HepG2 (cell line): ENCODE results near the gene LDB3. TPM values are rescaled to one million over a fixed set of nuclear protein-coding genes. Genes with fewer than 3 reads are reported as not detected.

Source experiments
- ATAC-seq: fragments of 200-7000 bp; cut with Tn5 transposase; 3 replicates; pipeline ENCODE4 v1.9.1; 2020; ENCODE audit warnings: mild to moderate bottlenecking, moderate library complexity
- BruUV-seq: library from RNA; stranded (reverse); fragments of 400-500 nt; replicated peaks from 2 replicates; lab custom pipeline; 2021; lab: Mats Ljungman, UMichigan
- CTCF ChIA-PET: fragments of 300-600 bp; formaldehyde crosslinking; extraction: SDS; loops from one replicate; lab custom pipeline; 2021; ENCODE audit warnings: low total read pairs, inconsistent platforms, low intra/inter-chr PET ratio; lab: Yijun Ruan, JAX
- POLR2A ChIA-PET: fragments of 350-600 bp; sonication (Branson Sonifier 250); formaldehyde crosslinking; loops from one replicate; lab custom pipeline; 2020; ENCODE audit warnings: antibody characterized with exemption, inconsistent platforms; lab: Yijun Ruan, JAX
- DNase-seq: peaks from one replicate; pipeline ENCODE4 v3.0.0-alpha.2; 2015; ENCODE audit warnings: low spot score
- FAIRE-seq: peaks from 3 replicates; lab custom pipeline; 2011; peaks lifted over from hg19 to GRCh38; lab: Jason Lieb, UNC
- H2AFZ ChIP-seq: one replicate; pipeline ENCODE4 v1.6.1; 2011; ENCODE audit warnings: low read length, inconsistent platforms
- H3K27ac ChIP-seq: fragments of 300-600 bp; 3 replicates; pipeline ENCODE4 v1.8.0; 2011; ENCODE audit warnings: mixed run types, mild to moderate bottlenecking, mixed read lengths, low read length, inconsistent platforms; ENCODE audit not compliant: insufficient read depth; ENCODE audit errors: extremely low read length
- H3K27me3 ChIP-seq, 2 experiments: fragments of 200-600 bp in 1 of 2; 2 replicates in 1 of 2; 3 replicates in 1 of 2; pipeline versions ENCODE4 v1.6.0 to v1.8.0; 2011; ENCODE audit warnings: low read length in 2 of 2, mild to moderate bottlenecking in 2 of 2, moderate library complexity in 2 of 2, inconsistent platforms in 1 of 2; ENCODE audit not compliant: insufficient read depth in 2 of 2, control insufficient read depth in 1 of 2
- H3K36me3 ChIP-seq, 2 experiments: fragments of 200-600 bp in 1 of 2; replicated peaks in 1 of 2; 2 replicates in 1 of 2; 3 replicates in 1 of 2; pipeline versions ENCODE4 v1.5.1 to v1.8.0; 2011; ENCODE audit warnings: low read length in 2 of 2, inconsistent platforms in 1 of 2; ENCODE audit not compliant: insufficient read depth in 2 of 2, control insufficient read depth in 1 of 2
- H3K4me1 ChIP-seq: 2 replicates; pipeline ENCODE4 v1.5.1; 2012; ENCODE audit warnings: low read length, inconsistent platforms; ENCODE audit not compliant: insufficient read depth
- H3K4me2 ChIP-seq: 2 replicates; pipeline ENCODE4 v1.6.0; 2011; ENCODE audit warnings: low read depth, low read length, inconsistent platforms
- H3K4me3 ChIP-seq, 3 experiments: fragments of 200-600 bp in 1 of 3; sonication (generic), shearing (Covaris generic) in 1 of 3; replicated peaks in 1 of 3; 2 replicates each; pipeline ENCODE4 v1.5.1; 2011 to 2016; ENCODE audit warnings: low read length in 3 of 3, inconsistent platforms in 2 of 3, low read depth in 2 of 3, mild to moderate bottlenecking in 2 of 3, control low read depth in 1 of 3, mixed read lengths in 1 of 3; ENCODE audit not compliant: insufficient read depth in 1 of 3
- H3K79me2 ChIP-seq: one replicate; pipeline ENCODE4 v1.6.1; 2011; ENCODE audit warnings: low read length, inconsistent platforms; ENCODE audit not compliant: insufficient read depth
- H3K9ac ChIP-seq: 2 replicates; pipeline ENCODE4 v1.6.0; 2011; ENCODE audit warnings: mild to moderate bottlenecking, low read depth, low read length, inconsistent platforms; ENCODE audit not compliant: insufficient read depth
- H3K9me3 ChIP-seq: 2 replicates; pipeline ENCODE4 v1.5.1; 2012; ENCODE audit warnings: mild to moderate bottlenecking, low read length
- H4K20me1 ChIP-seq: 2 replicates; pipeline ENCODE4 v1.6.0; 2011; ENCODE audit warnings: inconsistent platforms, mild to moderate bottlenecking, low read length, moderate library complexity; ENCODE audit not compliant: insufficient read depth
- CENPBD1 ChIP-seq: sonication (generic); formaldehyde crosslinking; IDR thresholded peaks from 2 replicates; pipeline ENCODE4 v1.8.0; 2022; ENCODE audit warnings: missing genetic modification reagents, low read depth, mild to moderate bottlenecking, borderline replicate concordance
- MED1 ChIP-seq: sonication (generic); formaldehyde crosslinking; IDR thresholded peaks from 2 replicates; pipeline ENCODE4 v1.4.0; 2020; ENCODE audit warnings: missing genetic modification reagents
- RBFOX2 ChIP-seq: fragments of 200-400 bp; formaldehyde crosslinking; IDR thresholded peaks from 2 replicates; pipeline ENCODE4 v1.6.1; 2017; ENCODE audit warnings: low read depth, mild to moderate bottlenecking, low read length
- ZBTB43 ChIP-seq: sonication (generic); formaldehyde crosslinking; conservative IDR thresholded peaks from 2 replicates; pipeline ENCODE4 v1.4.0; 2020; ENCODE audit warnings: missing genetic modification reagents
- ZNF609 ChIP-seq: sonication (generic); formaldehyde crosslinking; IDR thresholded peaks from 2 replicates; pipeline ENCODE4 v1.4.0; 2020; ENCODE audit warnings: mild to moderate bottlenecking, missing genetic modification reagents, borderline replicate concordance
- ZNF883 ChIP-seq: sonication (generic); formaldehyde crosslinking; IDR thresholded peaks from 2 replicates; pipeline ENCODE4 v1.5.1; 2020; ENCODE audit warnings: mild to moderate bottlenecking, missing genetic modification reagents; ENCODE audit errors: not compliant biosample characterization
- WGBS: methylation state at CpG from one replicate; pipeline ENCODE4 v1.1.6; 2017; ENCODE audit warnings: low lambda C conversion rate; 5-methylcytosine and 5-hydroxymethylcytosine counted together
- in situ Hi-C: cut with HindIII; loops from 2 replicates; pipeline ENCODE4 v1.10.0; 2017; ENCODE audit warnings: low pct_unique_long_range_greater_than_20kb; ENCODE audit not compliant: extremely low pct_ligation_motif_present
- intact Hi-C: fragments of 100-400 bp; cut with micrococcal nuclease; formaldehyde crosslinking; loops from one replicate; pipeline ENCODE4 v1.10.0; 2022; ENCODE audit not compliant: unreplicated experiment
- polyA plus RNA-seq, 8 experiments: library from polyadenylated mRNA; depleted of rRNA in 3 of 8; stranded (reverse) in 7 of 8; unstranded in 1 of 8; fragments of >200 nt; fragmentation: Illumina TruSeq in 4 of 8; extraction: Trizol in 4 of 8; gene quantifications; 2 replicates each; pipeline versions ENCODE4 v1.2.1 to v1.2.3, GENCODE V29; 2011 to 2016; ENCODE audit warnings: low read depth in 4 of 8, missing spikeins in 1 of 8, mixed read lengths in 1 of 8; ENCODE audit not compliant: insufficient read depth in 1 of 8
- total RNA-seq, 5 experiments: library from RNA; depleted of rRNA; stranded (reverse); fragments of >200 nt; fragmentation: Illumina TruSeq; extraction: Trizol; gene quantifications; 2 replicates each; pipeline ENCODE4 v1.2.3, GENCODE V29; 2016; ENCODE audit warnings: low read depth in 1 of 5

Gene LDB3
- total and polyA plus RNA-seq, 2 of the 13 experiments (the other 11 are each of a cell fraction or from before 2014, with no cell fraction given) = not detected

GRCh38 chr10:86749854-86750253 lies 81.5 kb downstream of the LDB3 start:
- TF ChIP-seq ZBTB43 (CRISPR knock-in tag) (no peak), ZNF609 (CRISPR knock-in tag) (no peak), ZNF883 (CRISPR knock-in tag) (no peak), MED1 (CRISPR knock-in tag) (no peak), RBFOX2 (no peak), CENPBD1 (no peak)
- no peak overlapping the region for H3K4me2 ChIP-seq
- intact Hi-C loops (no loop called here), in situ Hi-C loops (no loop called here)
- no peaks in the 10 kb centered on the region for H3K36me3 ChIP-seq
- POLR2A ChIA-PET = no interaction called here
- FAIRE-seq = no peak
- WGBS = 79% methylated on average over 9 of the region's 9 CpGs
- H3K27ac ChIP-seq = no peak overlapping the region
- no peak for ATAC-seq
- DNase-seq = no peak
- CTCF ChIA-PET = no interaction called here
- H2AFZ ChIP-seq = no peak overlapping the region
- BruUV-seq = no TSS peak
- H3K9me3 ChIP-seq = no peaks in the 10 kb centered on the region
- no peaks in the 10 kb centered on the region for H3K27me3 ChIP-seq
- H3K4me3 ChIP-seq = no peak overlapping the region
- H3K9ac ChIP-seq = no peak overlapping the region
- H4K20me1 ChIP-seq = no peaks in the 10 kb centered on the region
- no peaks in the 10 kb centered on the region for H3K79me2 ChIP-seq
- peaks cover 25% of the 10 kb centered on the region for H3K4me1 ChIP-seq
